Stomach smooth muscle (tissue), 2 donors: ENCODE results near the gene TGM6.

Source experiments
- H3K27ac ChIP-seq: one replicate; pipeline ENCODE4 v1.7.0; 2013; ENCODE audit warnings: mild to moderate bottlenecking, low read length, inconsistent platforms
- H3K27me3 ChIP-seq, 2 donors: one replicate each; pipeline ENCODE4 v1.7.0; 2013; ENCODE audit warnings: low read length in 2 of 2; ENCODE audit not compliant: insufficient read depth in 2 of 2, control insufficient read depth in 1 of 2
- H3K36me3 ChIP-seq, 2 donors: one replicate each; pipeline ENCODE4 v1.7.0; 2013; ENCODE audit warnings: low read length in 2 of 2; ENCODE audit not compliant: control insufficient read depth in 2 of 2, insufficient read depth in 2 of 2
- H3K4me1 ChIP-seq: one replicate; pipeline ENCODE4 v1.7.0; 2013; ENCODE audit warnings: low read length; ENCODE audit not compliant: control insufficient read depth, insufficient read depth
- H3K4me3 ChIP-seq, 2 donors: one replicate each; pipeline ENCODE4 v1.7.0; 2013; ENCODE audit warnings: low read length in 2 of 2
- H3K9ac ChIP-seq, 2 donors: one replicate each; pipeline ENCODE4 v1.7.0; 2013; ENCODE audit warnings: low read length in 2 of 2, mild to moderate bottlenecking in 1 of 2
- H3K9me3 ChIP-seq, 2 donors: one replicate each; pipeline ENCODE4 v1.7.0; 2013; ENCODE audit warnings: low read length in 2 of 2; ENCODE audit not compliant: control insufficient read depth in 2 of 2
- donor health status: healthy.
- donor health status: Pancreatic carcinoma.

TGM6 gene

GRCh38 chr20:2465100-2465499 is 84.4 kb downstream of the TGM6 start:
- Histone ChIP-seq H3K36me3 (peaks cover 58 to 65% of the 10 kb centered on the region in 2 donors), H3K27ac (no peak overlapping the region)

DNA sequence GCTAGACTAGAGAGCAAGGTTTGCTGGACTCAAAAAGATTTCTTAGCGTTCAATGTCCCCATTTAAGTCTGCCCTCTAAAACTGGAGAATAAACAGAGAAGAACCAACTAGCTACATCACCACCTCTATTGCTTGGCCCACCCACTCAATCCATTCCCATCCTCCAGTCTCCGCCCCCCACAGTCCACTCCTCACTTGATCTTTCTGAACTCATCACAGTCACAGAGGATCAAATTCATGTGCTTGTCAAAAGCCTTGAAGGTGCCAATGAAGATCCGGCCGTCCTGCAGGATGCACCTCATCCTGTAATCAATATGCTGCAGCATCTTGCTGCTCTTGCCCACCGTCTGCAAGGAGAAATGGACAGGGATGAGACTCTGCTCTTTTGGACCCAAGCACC is 86.7 kb downstream of the TGM6 start:
- Histone ChIP-seq H3K9ac (peak overlapping the region in 1 of 2 donors; percentile 6), H3K36me3 (peaks cover 43 to 46% of the 10 kb centered on the region in 2 donors), H3K27ac (no peak overlapping the region), H3K4me1 (peaks cover 18% of the 10 kb centered on the region), H3K9me3 (no peaks in the 10 kb centered on the region), H3K27me3 (no peaks in the 10 kb centered on the region), H3K4me3 (no peak overlapping the region)

More at GRCh38 chr20:2465100-2465499, 84.4 kb downstream of the TGM6 start:
- Histone ChIP-seq H3K4me3 (no peak overlapping the region), H3K9me3 (no peaks in the 10 kb centered on the region), H3K9ac (no peak overlapping the region), H3K27me3 (no peaks in the 10 kb centered on the region), H3K4me1 (peaks cover 11% of the 10 kb centered on the region)

- Histone ChIP-seq H3K4me1 (peaks cover 18% of the 10 kb centered on the region), H3K27ac (no peak overlapping the region), H3K9ac (peak overlapping the region; percentile 73 to 93), H3K27me3 (no peaks in the 10 kb centered on the region), H3K4me3 (peak overlapping the region; percentile 91 to 93), H3K9me3 (no peaks in the 10 kb centered on the region), H3K36me3 (peaks cover 30 to 32% of the 10 kb centered on the region in 2 donors)
Measured at GRCh38 chr20:2468581-2469407, 88.1 kb downstream of the TGM6 start.

DNA sequence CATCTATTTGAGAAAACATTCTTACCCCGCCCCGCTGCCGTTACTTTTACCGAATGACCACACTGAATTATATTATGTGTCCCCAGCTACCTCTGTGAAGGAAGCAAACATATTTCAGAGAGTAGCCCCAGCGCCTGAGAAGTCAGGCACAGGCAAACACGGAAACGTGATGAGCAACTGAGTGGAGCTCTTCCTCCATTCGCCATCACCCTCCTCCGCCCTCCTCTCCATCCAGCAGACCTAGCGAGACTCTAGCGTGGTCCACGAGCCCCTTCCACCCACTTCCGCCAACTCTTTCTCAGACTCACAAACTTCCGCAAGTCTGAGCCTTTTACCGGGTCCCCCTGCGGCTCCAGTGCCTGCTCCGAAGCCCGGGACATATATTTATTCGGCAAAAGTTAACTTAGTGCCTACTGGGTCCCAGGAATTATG is 89.3 kb downstream of the TGM6 start:
- peaks cover 18% of the 10 kb centered on the region for H3K4me1 ChIP-seq
- no peaks in the 10 kb centered on the region for H3K9me3 ChIP-seq
- no peaks in the 10 kb centered on the region for H3K27me3 ChIP-seq
- H3K4me3 ChIP-seq = peak overlapping the region; percentile 91 to 93
- H3K9ac ChIP-seq = peak overlapping the region; percentile 93 to 95
- peak overlapping the region; percentile 94 for H3K27ac ChIP-seq
- peaks cover 21% of the 10 kb centered on the region in 2 donors for H3K36me3 ChIP-seq

- no peaks in the 10 kb centered on the region for H3K9me3 ChIP-seq
- H3K9ac ChIP-seq = peak within 1 kb of the TSS; percentile 93 to 95
- H3K27ac ChIP-seq = peak within 1 kb of the TSS; percentile 94
- H3K4me3 ChIP-seq = peak within 1 kb of the TSS; percentile 91 to 93
- H3K27me3 ChIP-seq = no peaks in the 10 kb centered on the region
- peaks cover 18% of the 10 kb centered on the region for H3K4me1 ChIP-seq
- H3K36me3 ChIP-seq = peaks cover 15 to 16% of the 10 kb centered on the region in 2 donors
Measured at GRCh38 chr20:2470423-2471193, 89.9 kb downstream of the TGM6 start, which contains the start of gene SNRPB. Gene SNRPB (minus strand): TSS chr20:2470789. CDS start chr20:2470690, 99 bp downstream.

DNA sequence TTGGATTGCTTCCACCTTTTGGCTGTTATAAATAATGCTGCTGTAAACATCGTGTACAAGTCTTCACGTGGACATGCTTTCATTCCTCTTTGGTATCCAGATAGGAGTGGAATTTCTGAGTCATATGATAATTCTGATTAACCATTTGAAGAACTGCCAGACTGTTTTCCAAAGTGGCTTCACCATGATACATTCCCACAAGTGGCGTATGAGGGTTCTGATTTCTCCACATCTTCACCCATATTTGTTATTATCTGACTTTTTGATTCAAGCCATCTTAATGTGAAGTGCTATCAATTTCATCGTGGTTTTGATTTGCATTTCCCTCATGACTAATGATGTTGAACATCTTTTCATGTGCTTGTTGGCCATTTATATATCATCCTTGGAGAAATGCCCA is 92.8 kb downstream of the TGM6 start:
- no peaks in the 10 kb centered on the region for H3K27me3 ChIP-seq
- no peak overlapping the region for H3K9ac ChIP-seq
- peaks cover 2 to 4% of the 10 kb centered on the region in 2 donors for H3K36me3 ChIP-seq
- peaks cover 15% of the 10 kb centered on the region for H3K4me1 ChIP-seq
- no peak overlapping the region for H3K4me3 ChIP-seq
- H3K27ac ChIP-seq = no peak overlapping the region
- no peaks in the 10 kb centered on the region for H3K9me3 ChIP-seq

DNA sequence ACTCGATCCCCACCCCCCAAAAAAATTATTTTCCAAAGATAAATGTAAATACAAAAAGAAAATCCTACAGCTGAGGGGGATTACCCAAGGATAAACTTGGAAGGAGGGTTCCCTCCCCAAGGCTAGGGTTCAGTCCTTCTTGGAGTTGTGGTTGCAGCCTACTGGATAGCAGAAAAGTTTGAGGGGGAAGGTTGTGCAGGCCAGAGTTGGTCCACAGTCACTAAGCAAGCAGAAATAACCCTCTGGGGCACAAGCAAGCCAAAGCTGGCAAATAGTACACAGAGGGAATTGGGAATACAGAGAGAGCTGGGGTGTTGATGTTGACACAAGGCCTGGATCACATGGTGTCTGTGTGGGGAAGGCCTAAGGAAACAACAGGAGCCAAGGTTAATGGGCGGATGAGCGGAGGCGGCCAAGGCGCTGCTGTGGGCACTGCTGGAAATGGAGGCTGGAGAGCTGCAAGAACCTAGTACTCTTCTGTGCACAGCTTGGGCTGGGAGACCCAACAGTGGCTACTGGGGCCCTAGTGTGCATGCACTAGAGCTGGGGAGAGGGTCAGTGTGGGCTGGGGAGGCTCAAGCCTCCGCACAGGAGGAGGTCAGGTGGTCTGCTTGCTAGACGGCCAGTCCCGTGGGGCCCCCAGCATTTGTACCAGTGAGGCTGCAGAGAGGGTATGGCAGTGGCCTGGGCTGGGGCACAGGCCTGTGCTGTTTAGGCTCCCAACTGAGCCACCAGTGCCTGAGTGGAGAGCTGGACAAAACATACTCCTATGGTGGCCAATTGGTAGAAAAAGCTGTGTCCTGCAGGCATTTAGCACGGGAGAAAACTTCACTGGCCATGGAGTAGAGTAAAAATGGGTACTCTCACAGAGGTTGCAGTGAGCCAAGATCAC is 95.4 kb downstream of the TGM6 start:
- Histone ChIP-seq H3K4me3 (no peak overlapping the region), H3K9ac (no peak overlapping the region), H3K36me3 (peaks cover 6 to 7% of the 10 kb centered on the region in 2 donors), H3K9me3 (no peaks in the 10 kb centered on the region), H3K27me3 (no peaks in the 10 kb centered on the region), H3K4me1 (peaks cover 2% of the 10 kb centered on the region), H3K27ac (no peak overlapping the region)

DNA sequence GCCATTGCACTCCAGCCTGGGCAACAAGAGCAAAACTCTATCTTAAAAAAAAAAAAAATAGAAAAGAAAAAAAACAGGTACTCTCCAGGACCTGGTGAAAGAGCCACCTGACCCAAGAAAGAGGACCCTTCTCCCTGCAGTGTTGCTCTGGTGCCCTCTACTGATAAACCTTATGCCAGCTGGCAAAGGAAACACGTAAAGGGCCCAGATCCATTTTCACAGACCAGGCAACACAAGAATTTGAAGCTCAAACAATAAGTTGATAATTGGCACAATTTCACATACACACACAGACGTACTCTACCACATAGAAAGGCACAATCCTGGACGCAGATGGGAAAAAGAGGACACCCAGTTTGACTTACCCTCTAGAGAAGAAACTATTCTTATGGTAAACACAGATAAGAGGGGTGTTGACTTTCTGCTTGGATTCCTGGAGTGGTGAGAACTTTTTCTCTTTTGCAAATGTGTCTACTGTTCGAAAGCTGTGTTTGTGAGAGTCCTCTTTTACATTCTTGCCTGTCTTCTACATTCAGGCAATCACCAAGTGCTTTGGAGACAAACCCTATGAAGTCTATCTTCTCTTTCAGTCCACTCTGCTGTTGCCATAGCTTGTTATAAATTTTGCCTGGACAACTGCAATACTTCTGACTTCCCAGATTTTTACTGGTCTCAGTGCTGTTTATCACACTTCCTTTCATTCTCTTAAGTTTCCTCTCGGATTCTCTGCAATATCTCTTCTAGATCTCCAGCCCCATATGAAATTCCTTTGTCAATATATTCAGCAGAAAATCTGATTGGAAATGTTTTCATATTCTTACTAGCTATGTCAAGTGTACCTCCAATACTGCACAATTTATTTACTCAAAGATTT is 96.3 kb downstream of the TGM6 start:
- Histone ChIP-seq H3K9ac (no peak overlapping the region), H3K4me1 (no peaks in the 10 kb centered on the region), H3K27ac (no peak overlapping the region), H3K9me3 (no peaks in the 10 kb centered on the region), H3K4me3 (no peak overlapping the region), H3K36me3 (peaks cover 11% of the 10 kb centered on the region in 2 donors), H3K27me3 (no peaks in the 10 kb centered on the region)

- H3K27me3 ChIP-seq = no peaks in the 10 kb centered on the region
- H3K9me3 ChIP-seq = no peaks in the 10 kb centered on the region
- H3K4me1 ChIP-seq = no peaks in the 10 kb centered on the region
- no peak overlapping the region for H3K9ac ChIP-seq
- peaks cover 34 to 38% of the 10 kb centered on the region in 2 donors for H3K36me3 ChIP-seq
- no peak overlapping the region for H3K4me3 ChIP-seq
- no peak overlapping the region for H3K27ac ChIP-seq
Measured at GRCh38 chr20:2480381-2480780, 99.7 kb downstream of the TGM6 start.
